Measurements from ENCODE around the gene CCNK. TPM values are rescaled to one million over a fixed set of nuclear protein-coding genes. Genes with fewer than 3 reads are reported as not detected.

Gene CCNK
- total RNA-seq, 4 donors from 2014 or later: 23.4 to 66.3 (median 39.0) TPM

DNA sequence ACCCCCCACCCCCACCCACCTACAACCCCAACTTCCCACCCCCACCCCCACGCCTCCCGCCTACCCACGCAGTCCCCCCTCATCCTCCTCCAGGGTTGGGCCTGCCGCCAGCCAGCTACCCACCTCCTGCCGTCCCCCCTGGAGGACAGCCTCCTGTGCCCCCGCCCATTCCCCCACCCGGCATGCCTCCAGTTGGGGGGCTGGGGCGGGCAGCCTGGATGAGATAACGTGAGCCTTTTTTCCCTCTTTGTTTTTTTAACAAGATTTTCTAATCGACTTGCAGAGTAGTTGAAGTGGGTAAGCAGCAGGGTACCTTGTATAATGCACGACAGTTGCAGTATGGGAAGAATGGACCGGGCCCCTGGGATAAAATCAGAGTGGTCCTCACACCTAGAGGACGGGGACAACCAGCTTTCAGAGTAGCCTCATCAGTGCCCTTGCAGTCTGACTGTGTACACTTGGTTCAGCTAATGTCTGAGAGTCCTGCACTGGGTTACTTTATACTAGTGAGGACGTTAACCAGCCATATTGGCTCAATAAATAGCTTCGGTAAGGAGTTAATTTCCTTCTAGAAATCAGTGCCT lies 29.4 kb downstream of the CCNK start:
- Histone ChIP-seq H3K4me3 (no peak overlapping the region), H3K36me3 (peaks cover 93% of the 10 kb centered on the region), H3K4me1 (peaks cover 11% of the 10 kb centered on the region), H3K27ac (no peak overlapping the region), H3K27me3 (no peaks in the 10 kb centered on the region), H3K9me3 (no peaks in the 10 kb centered on the region)
- WGBS: 78% methylated on average over 8 of the region's 15 CpGs
- TF ChIP-seq EP300 (IDR thresholded peaks at IDR 0.05): no peak
- TF ChIP-seq CTCF (IDR thresholded peaks at IDR 0.05): no peak
- TF ChIP-seq POLR2A (IDR thresholded peaks at IDR 0.05): no peak
- no peak for TF ChIP-seq POLR2AphosphoS5 (IDR thresholded peaks at IDR 0.05)
- no peak for DNase-seq (ENCODE audit: low spot score in 2 of 2)

DNA sequence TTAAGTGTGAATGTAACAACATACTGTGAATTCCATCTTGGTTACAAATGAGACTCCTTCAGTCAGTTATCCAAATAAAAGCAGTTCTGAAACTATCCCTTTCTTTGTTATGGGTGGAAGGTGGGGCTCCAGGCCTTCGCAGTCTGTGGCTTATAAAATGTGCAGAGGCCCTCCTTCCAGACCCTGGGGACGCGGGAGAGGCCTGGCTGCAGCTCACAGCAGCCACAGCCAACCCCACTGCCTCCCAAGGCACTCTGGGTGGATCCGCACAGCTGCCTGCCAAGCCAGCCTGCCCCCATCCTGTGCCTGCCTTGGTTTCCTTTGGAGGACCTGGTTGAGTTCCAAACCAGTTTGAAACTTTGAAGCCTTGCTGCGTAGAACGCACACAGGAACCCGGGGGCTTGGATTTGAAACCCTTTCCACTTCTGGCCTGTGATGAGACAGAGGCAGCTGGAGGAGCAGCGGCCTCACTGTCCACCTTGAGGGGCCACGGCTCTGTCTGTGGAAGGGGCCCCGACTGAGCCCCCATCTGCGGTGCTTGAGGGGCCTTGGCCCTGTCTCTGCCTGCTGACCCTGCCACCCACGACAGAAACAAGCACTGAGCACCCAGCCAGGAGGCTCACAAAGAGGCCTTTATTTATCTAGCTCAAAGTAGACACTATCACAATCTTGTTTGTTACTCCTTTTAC lies 30.4 kb downstream of the CCNK start:
- TF ChIP-seq EP300 (IDR thresholded peaks at IDR 0.05) (no peak), POLR2A (IDR thresholded peaks at IDR 0.05) (no peak), CTCF (IDR thresholded peaks at IDR 0.05) (no peak), POLR2AphosphoS5 (IDR thresholded peaks at IDR 0.05) (no peak)
- 63% methylated on average over 8 of the region's 12 CpGs for WGBS
- no peaks in the 10 kb centered on the region for H3K9me3 ChIP-seq
- no peak for DNase-seq (ENCODE audit: low spot score in 2 of 2)
- H3K4me1 ChIP-seq: peaks cover 11% of the 10 kb centered on the region
- no peak overlapping the region for H3K4me3 ChIP-seq
- no peak overlapping the region for H3K27ac ChIP-seq
- H3K36me3 ChIP-seq: peaks cover 84% of the 10 kb centered on the region
- no peaks in the 10 kb centered on the region for H3K27me3 ChIP-seq

GRCh38 chr14:99512110-99512449 lies 30.9 kb downstream of the CCNK start:
- DNase-seq (ENCODE audit: low spot score in 2 of 2): no peak
- WGBS: 66% methylated on average over 10 of the region's 10 CpGs
- Histone ChIP-seq H3K36me3 (peaks cover 78% of the 10 kb centered on the region), H3K27me3 (no peaks in the 10 kb centered on the region), H3K4me3 (no peak overlapping the region), H3K4me1 (peaks cover 11% of the 10 kb centered on the region), H3K9me3 (no peaks in the 10 kb centered on the region), H3K27ac (no peak overlapping the region)
- TF ChIP-seq EP300 (IDR thresholded peaks at IDR 0.05) (no peak), POLR2AphosphoS5 (IDR thresholded peaks at IDR 0.05) (no peak), CTCF (IDR thresholded peaks at IDR 0.05) (no peak), POLR2A (IDR thresholded peaks at IDR 0.05) (no peak)

DNA sequence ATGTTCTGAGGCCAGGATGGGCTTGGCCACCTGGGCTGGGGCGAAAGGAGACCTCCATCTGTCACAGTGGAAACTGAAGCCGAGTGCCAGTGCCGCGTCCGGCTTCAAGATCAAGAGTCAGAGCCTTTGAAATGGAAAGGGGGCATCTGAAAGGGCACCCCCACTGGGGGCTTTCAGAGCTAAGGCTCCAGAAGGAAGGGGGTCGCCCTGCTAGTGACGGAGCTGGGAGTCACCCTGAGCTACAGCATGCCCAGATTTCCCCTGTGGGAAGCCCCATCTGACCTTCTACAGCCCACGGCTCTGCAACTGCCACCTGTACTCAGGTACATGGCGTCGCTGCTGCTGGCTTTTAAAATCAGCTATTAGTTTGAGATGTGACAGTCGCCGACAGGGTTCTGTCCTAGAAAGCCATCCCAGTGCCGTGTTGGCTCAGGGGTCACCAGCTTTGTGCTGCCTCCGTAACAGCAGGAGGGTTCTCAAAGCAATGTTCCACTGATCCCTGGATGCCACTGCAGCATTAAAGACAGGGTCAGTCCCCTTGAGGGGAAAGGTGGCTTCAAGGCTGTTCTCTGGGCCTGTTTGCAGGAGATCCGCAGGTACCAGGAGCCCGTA lies 31.5 kb downstream of the CCNK start:
- no peaks in the 10 kb centered on the region for H3K9me3 ChIP-seq
- peak in 1 of 2 donors; percentile 70 for DNase-seq (ENCODE audit: low spot score in 2 of 2)
- no peak overlapping the region for H3K4me3 ChIP-seq
- peaks cover 72% of the 10 kb centered on the region for H3K36me3 ChIP-seq
- WGBS: 88% methylated on average over 13 of the region's 16 CpGs
- no peak for TF ChIP-seq CTCF (IDR thresholded peaks at IDR 0.05)
- TF ChIP-seq POLR2AphosphoS5 (IDR thresholded peaks at IDR 0.05): no peak
- no peak for TF ChIP-seq EP300 (IDR thresholded peaks at IDR 0.05)
- no peak for TF ChIP-seq POLR2A (IDR thresholded peaks at IDR 0.05)
- H3K27ac ChIP-seq: no peak overlapping the region
- no peaks in the 10 kb centered on the region for H3K27me3 ChIP-seq
- H3K4me1 ChIP-seq: peaks cover 11% of the 10 kb centered on the region

- Histone ChIP-seq H3K27ac (no peak overlapping the region), H3K9me3 (no peaks in the 10 kb centered on the region), H3K4me3 (no peak overlapping the region), H3K4me1 (peaks cover 15% of the 10 kb centered on the region), H3K36me3 (peaks cover 67% of the 10 kb centered on the region), H3K27me3 (no peaks in the 10 kb centered on the region)
- peak; percentile 63 to 76 for DNase-seq (ENCODE audit: low spot score in 2 of 2)
- TF ChIP-seq POLR2AphosphoS5 (IDR thresholded peaks at IDR 0.05): no peak
- no peak for TF ChIP-seq EP300 (IDR thresholded peaks at IDR 0.05)
- no peak for TF ChIP-seq CTCF (IDR thresholded peaks at IDR 0.05)
- no peak for TF ChIP-seq POLR2A (IDR thresholded peaks at IDR 0.05)
- WGBS: 92% methylated on average over 9 of the region's 15 CpGs
Observed at GRCh38 chr14:99513183-99513694, 32.0 kb downstream of the CCNK start.

All from suprapubic skin (tissue), 4 donors.